NB4 (cell line): Measurements from ENCODE around the gene IL17A.

Source experiments
- CTCF ChIP-seq: IDR thresholded peaks from one replicate; pipeline ENCODE4 v1.5.1; 2012; ENCODE audit warnings: low read depth, low read length
- POLR2A ChIP-seq: IDR thresholded peaks from 2 replicates; pipeline ENCODE4 v1.6.1; 2011; ENCODE audit warnings: mild to moderate bottlenecking; ENCODE audit not compliant: insufficient read length; ENCODE audit errors: extremely low read depth

- TF ChIP-seq CTCF: no peak
- TF ChIP-seq POLR2A: no peak
Observed at GRCh38 chr6:52201493-52201892, 15.3 kb downstream of the IL17A start.
